Measurements from ENCODE around the gene SV2C. TPM values are rescaled to one million over a fixed set of nuclear protein-coding genes. Genes with fewer than 3 reads are reported as not detected.

SV2C gene
- total and polyA plus RNA-seq, 2 of the 13 experiments (the other 11 are each of a cell fraction or from before 2014, with no cell fraction given), result not detected

GRCh38 chr5:76298852-76299251 lies 215.7 kb downstream of the SV2C start:
- no peaks in the 10 kb centered on the region for H4K20me1 ChIP-seq (ENCODE audit: insufficient read depth, low read length)
- in situ Hi-C loops (cut with HindIII; ENCODE audit: extremely low pct_ligation_motif_present, low pct_unique_long_range_greater_than_20kb), result no loop called here
- peaks cover 14% of the 10 kb centered on the region for H3K4me1 ChIP-seq (ENCODE audit: insufficient read depth, low read length)
- no peaks in the 10 kb centered on the region for H3K9me3 ChIP-seq (ENCODE audit: low read length)
- no TSS peak for BruUV-seq (replicated peaks)
- ChIA-PET POLR2A (no interaction called here), CTCF (ENCODE audit: low intra/inter-chr PET ratio, low total read pairs) (no interaction called here)
- H3K9ac ChIP-seq (ENCODE audit: insufficient read depth, low read depth, low read length), result no peak overlapping the region
- WGBS (ENCODE audit: low lambda C conversion rate), result 0% methylated on average over 1 of the region's 1 CpG
- TF ChIP-seq, protein P1, sequence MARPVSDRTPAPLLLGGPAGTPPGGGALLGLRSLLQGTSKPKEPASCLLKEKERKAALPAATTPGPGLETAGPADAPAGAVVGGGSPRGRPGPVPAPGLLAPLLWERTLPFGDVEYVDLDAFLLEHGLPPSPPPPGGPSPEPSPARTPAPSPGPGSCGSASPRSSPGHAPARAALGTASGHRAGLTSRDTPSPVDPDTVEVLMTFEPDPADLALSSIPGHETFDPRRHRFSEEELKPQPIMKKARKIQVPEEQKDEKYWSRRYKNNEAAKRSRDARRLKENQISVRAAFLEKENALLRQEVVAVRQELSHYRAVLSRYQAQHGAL (CRISPR knock-in tag; IDR thresholded peaks at IDR 0.05; ENCODE audit: not compliant biosample characterization), result no peak
- TF ChIP-seq SRSF4 (IDR thresholded peaks at IDR 0.05; ENCODE audit: low read depth, low read length, poor library complexity, severe bottlenecking), result no peak
- 0 out of 2 replicates have a peak, but pooled peaks have one; percentile 10 for TF ChIP-seq TCF7 (IDR thresholded peaks at IDR 0.05; ENCODE audit: low read depth)
- TF ChIP-seq GFI1 (CRISPR knock-in tag; IDR thresholded peaks at IDR 0.05; ENCODE audit: borderline replicate concordance), result peak; percentile 87
- peak; percentile 40; the same call in 1 of the 2 replicates for TF ChIP-seq PAXIP1 (CRISPR knock-in tag; conservative IDR thresholded peaks at IDR 0.05)
- TF ChIP-seq SIX1 (CRISPR knock-in tag; IDR thresholded peaks at IDR 0.05; ENCODE audit: borderline replicate concordance), result no peak
- H2AFZ ChIP-seq (ENCODE audit: low read length), result no peak overlapping the region
- no peak overlapping the region for H3K4me3 ChIP-seq (replicated peaks in 1 of 3; ENCODE audit: insufficient read depth in 1 of 3, low read depth in 2 of 3, low read length in 3 of 3)
- H3K79me2 ChIP-seq (ENCODE audit: insufficient read depth, low read length), result no peaks in the 10 kb centered on the region
- H3K27me3 ChIP-seq (ENCODE audit: control insufficient read depth in 1 of 2, insufficient read depth in 2 of 2, low read length in 2 of 2), result no peaks in the 10 kb centered on the region
- intact Hi-C loops (cut with micrococcal nuclease; ENCODE audit: unreplicated experiment), result no loop called here
- DNase-seq (ENCODE audit: low spot score) (no peak), ATAC-seq (no peak; the same call in 2 of the 3 replicates), FAIRE-seq (no peak)
- H3K4me2 ChIP-seq (ENCODE audit: low read depth, low read length), result no peak overlapping the region
- no peaks in the 10 kb centered on the region for H3K36me3 ChIP-seq (replicated peaks in 1 of 2; ENCODE audit: control insufficient read depth in 1 of 2, insufficient read depth in 2 of 2, low read length in 2 of 2)
- H3K27ac ChIP-seq (ENCODE audit: extremely low read length, insufficient read depth, low read length), result no peak overlapping the region
